Upper lobe of left lung (tissue), 4 donors: Measurements from ENCODE around the gene EMX1.

ENCODE experiments used
- CTCF ChIP-seq, 6 experiments: fragments of 450-650 bp in 4 of 6; fragments of 200-600 bp in 2 of 6; sonication (generic) in 2 of 6; IDR thresholded peaks; one replicate each; pipeline ENCODE4 v1.5.1; 2016 to 2019; ENCODE audit warnings: antibody characterized with exemption in 6 of 6
- POLR2A ChIP-seq, 4 donors: fragments of 450-650 bp; IDR thresholded peaks; one replicate each; pipeline ENCODE4 v1.5.1; 2016 to 2017; ENCODE audit warnings: antibody characterized with exemption in 4 of 4, mild to moderate bottlenecking in 2 of 4
- POLR2AphosphoS5 ChIP-seq, 2 donors: sonication (generic); formaldehyde crosslinking; IDR thresholded peaks; one replicate each; pipeline ENCODE4 v1.5.1; 2017; ENCODE audit warnings: antibody characterized with exemption in 2 of 2

DNA sequence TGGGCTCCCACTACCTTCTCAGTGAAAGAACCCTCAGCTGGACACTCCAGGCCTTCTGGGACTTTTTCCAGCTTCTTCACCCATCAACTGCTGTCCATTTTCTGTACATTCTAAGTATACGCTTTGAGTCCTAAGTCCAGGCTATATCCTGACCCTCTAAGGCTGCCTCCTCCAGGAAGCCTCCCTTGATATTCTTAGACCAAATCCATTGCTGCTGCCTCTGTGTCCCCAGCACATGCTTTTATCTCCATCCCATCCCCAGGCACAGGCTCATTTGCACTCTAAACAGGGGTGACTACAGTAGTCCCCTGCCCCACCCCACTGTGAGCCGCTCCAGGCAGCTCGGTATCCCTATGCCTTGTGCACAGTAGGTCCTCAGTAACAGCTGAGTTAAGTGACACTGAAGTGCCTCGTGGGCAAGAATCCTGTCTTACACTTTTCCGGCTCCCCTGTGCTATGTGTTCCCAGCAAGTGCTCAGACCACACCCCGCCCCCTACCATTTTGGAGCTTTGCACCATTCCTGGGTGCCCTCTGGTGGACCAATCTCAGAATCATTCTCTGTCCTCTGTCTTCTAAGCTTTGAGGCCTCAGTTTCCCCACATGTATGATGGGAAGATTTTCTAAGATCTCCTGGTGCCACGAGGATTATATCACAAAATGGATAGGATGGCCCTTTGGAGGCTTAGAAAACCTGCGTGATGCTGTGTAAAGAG lies 34.9 kb downstream of the EMX1 start:
- no peak for TF ChIP-seq POLR2A (IDR thresholded peaks at IDR 0.05)
- TF ChIP-seq CTCF (IDR thresholded peaks at IDR 0.05): no peak
- TF ChIP-seq POLR2AphosphoS5 (IDR thresholded peaks at IDR 0.05): no peak
